OCI-LY7 (cell line): ENCODE data around the gene HERC3.

Experiments used
- EZH2phosphoT487 ChIP-seq: fragments of 200-600 bp; sonication (generic); IDR thresholded peaks from 2 replicates; pipeline ENCODE4 v1.6.1; 2018; ENCODE audit warnings: low read depth, borderline replicate concordance, mild to moderate bottlenecking, mixed run types, antibody characterized with exemption, low read length, moderate library complexity, mixed read lengths
- TF ChIP-seq, protein P1 (sequence below): fragments of 200-600 bp; sonication (generic); conservative IDR thresholded peaks from 2 replicates; pipeline ENCODE4 v1.5.1; 2014; ENCODE audit warnings: mild to moderate bottlenecking, antibody characterized with exemption, low read length, moderate library complexity, mixed read lengths

DNA sequence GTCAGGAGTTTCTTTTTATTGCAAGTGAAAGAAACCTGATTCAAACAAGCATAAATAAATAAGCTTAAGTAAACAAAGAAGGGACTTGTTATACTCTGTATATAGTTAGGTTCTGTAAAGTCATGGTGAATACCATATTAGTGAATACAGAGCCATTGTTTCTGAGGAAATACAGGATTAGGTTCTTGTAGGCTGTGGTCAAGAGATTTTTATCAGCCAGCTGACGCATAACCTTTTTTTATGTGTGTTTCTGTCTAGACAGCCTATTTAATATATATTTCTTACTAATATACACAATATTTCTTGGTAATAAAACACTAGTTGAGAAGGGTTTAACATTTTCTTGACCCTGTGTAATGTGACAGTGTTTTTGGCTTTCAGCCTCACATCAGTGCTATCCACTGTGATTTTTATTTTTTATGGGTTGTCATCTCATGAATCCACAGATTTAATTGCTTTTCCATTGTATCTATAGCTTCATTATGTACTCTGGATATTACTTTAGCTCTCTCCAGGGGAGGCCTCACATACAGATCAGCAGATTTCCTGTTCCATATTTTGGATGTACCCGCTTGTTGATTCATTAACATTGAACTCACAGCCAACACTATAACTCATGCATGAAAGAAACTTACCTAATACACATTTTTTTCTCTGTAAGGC is 8.0 kb downstream of the HERC3 start:
- TF ChIP-seq, protein P1, sequence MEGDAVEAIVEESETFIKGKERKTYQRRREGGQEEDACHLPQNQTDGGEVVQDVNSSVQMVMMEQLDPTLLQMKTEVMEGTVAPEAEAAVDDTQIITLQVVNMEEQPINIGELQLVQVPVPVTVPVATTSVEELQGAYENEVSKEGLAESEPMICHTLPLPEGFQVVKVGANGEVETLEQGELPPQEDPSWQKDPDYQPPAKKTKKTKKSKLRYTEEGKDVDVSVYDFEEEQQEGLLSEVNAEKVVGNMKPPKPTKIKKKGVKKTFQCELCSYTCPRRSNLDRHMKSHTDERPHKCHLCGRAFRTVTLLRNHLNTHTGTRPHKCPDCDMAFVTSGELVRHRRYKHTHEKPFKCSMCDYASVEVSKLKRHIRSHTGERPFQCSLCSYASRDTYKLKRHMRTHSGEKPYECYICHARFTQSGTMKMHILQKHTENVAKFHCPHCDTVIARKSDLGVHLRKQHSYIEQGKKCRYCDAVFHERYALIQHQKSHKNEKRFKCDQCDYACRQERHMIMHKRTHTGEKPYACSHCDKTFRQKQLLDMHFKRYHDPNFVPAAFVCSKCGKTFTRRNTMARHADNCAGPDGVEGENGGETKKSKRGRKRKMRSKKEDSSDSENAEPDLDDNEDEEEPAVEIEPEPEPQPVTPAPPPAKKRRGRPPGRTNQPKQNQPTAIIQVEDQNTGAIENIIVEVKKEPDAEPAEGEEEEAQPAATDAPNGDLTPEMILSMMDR = no peak
- no peak for TF ChIP-seq EZH2phosphoT487
